Right lobe of liver (tissue), 6 donors: ENCODE measurements around the gene SCUBE1. TPM values are rescaled to one million over a fixed set of nuclear protein-coding genes. Genes with fewer than 3 reads are reported as not detected.

ENCODE experiments used
- ATAC-seq, 4 donors: fragments of 200-7000 bp; cut with Tn5 transposase; one replicate each; pipeline ENCODE4 v1.9.1; 2020; ENCODE audit warnings: mild to moderate bottlenecking in 4 of 4, moderate library complexity in 4 of 4
- DNase-seq, 3 donors: peaks; one replicate each; pipeline ENCODE4 v3.0.0-alpha.2; 2020
- H3K27ac ChIP-seq, 3 donors: fragments of 200-600 bp; one replicate each; pipeline ENCODE4 v1.8.0; 2022
- H3K27me3 ChIP-seq, 2 donors: fragments of 200-600 bp; one replicate each; pipeline ENCODE4 v1.8.0; 2022
- H3K36me3 ChIP-seq, 4 donors: fragments of 200-600 bp; sonication (generic) in 1 of 4; one replicate each; pipeline versions ENCODE4 v1.5.1 to v1.8.0; 2017 to 2022; ENCODE audit warnings: control low read depth in 1 of 4
- H3K4me1 ChIP-seq, 4 donors: fragments of 200-600 bp; sonication (generic) in 1 of 4; one replicate each; pipeline versions ENCODE4 v1.5.1 to v1.8.0; 2017 to 2022; ENCODE audit warnings: control low read depth in 1 of 4
- H3K4me3 ChIP-seq, 3 donors: fragments of 200-600 bp; one replicate each; pipeline ENCODE4 v1.8.0; 2022
- H3K9me3 ChIP-seq, 4 donors: fragments of 200-600 bp; sonication (generic) in 1 of 4; one replicate each; pipeline versions ENCODE4 v1.5.1 to v1.8.0; 2017 to 2022; ENCODE audit warnings: control low read depth in 1 of 4
- CTCF ChIP-seq, 4 donors: fragments of 200-600 bp in 3 of 4; fragments of 450-650 bp in 1 of 4; IDR thresholded peaks; one replicate each; pipeline versions ENCODE4 v1.5.1 to v1.8.0; 2016 to 2022; ENCODE audit warnings: antibody characterized with exemption in 4 of 4, mild to moderate bottlenecking in 2 of 4
- POLR2A ChIP-seq: fragments of 450-650 bp; IDR thresholded peaks from one replicate; pipeline ENCODE4 v1.6.1; 2017; ENCODE audit warnings: antibody characterized with exemption, mild to moderate bottlenecking
- WGBS: methylation state at CpG from one replicate; pipeline ENCODE4 v1.1.6; 2018; ENCODE audit warnings: low coverage, low lambda C conversion rate; ENCODE audit not compliant: insufficient coverage; ENCODE audit errors: missing lambda C conversion rate; 5-methylcytosine and 5-hydroxymethylcytosine counted together
- intact Hi-C, 2 donors: fragments of 100-400 bp; cut with DNase I; formaldehyde crosslinking; loops; one replicate each; pipeline versions ENCODE4 v1.11.2 to v1.14.1; 2022
- total RNA-seq, 6 experiments: library from RNA; depleted of rRNA in 2 of 6; stranded (reverse); fragments of >200 nt in 2 of 6; fragmentation: NEBNext Ultra II Directional in 3 of 6; extraction: Animal tissue kit (Norgen Biotek cat#: 25700) in 3 of 6; gene quantifications; one replicate each; pipeline versions ENCODE4 v1.1.0 to v1.2.4, GENCODE V29; 2016 to 2023
- donor health status: DM: no; HTN: yes; CAD: no.
- donor health status: DM: no; HTN: no; CAD: no.
- donor health status: DM: no; HTN: no; CAD: no.
- donor health status: DM: no; HTN: yes; CAD: no.
- donor health status: DM: no; HTN: yes; CAD: no.

SCUBE1 gene
- total RNA-seq, 6 experiments from 2014 or later = 0.73 to 11.7 (median 2.7) TPM

- intact Hi-C loops = loop anchor here in 1 of 2 donors (5.0 to 10.0 kb wide), 2 partner anchors 65 to 102 kb away; partner anchors contain the start of gene SCUBE1
- no peak for DNase-seq
- no peaks in the 10 kb centered on the region for H3K36me3 ChIP-seq
- H3K27me3 ChIP-seq = no peaks in the 10 kb centered on the region
- no peaks in the 10 kb centered on the region for H3K9me3 ChIP-seq
- no peak for ATAC-seq
- H3K4me3 ChIP-seq = no peak overlapping the region
- 57% methylated on average over 1 of the region's 20 CpGs for WGBS
- TF ChIP-seq POLR2A (no peak), CTCF (IDR thresholded peaks at IDR 0.05) (no peak)
- H3K27ac ChIP-seq = no peak overlapping the region
- H3K4me1 ChIP-seq = no peaks in the 10 kb centered on the region
These were observed 63.2 kb downstream of the SCUBE1 start for GRCh38 chr22:43279867-43280522.

- no peak for TF ChIP-seq POLR2A
- intact Hi-C loops = loop anchor here in 1 of 2 donors (5.0 to 10.0 kb wide), 2 partner anchors 67 to 104 kb away; partner anchors contain the start of gene SCUBE1
- H3K4me3 ChIP-seq = no peak overlapping the region
- peaks cover 0 to 3% (median 1%) of the 10 kb centered on the region in 4 donors for H3K4me1 ChIP-seq
- whole genome bisulfite sequencing = 73% methylated on average over 6 of the region's 13 CpGs
- H3K9me3 ChIP-seq = no peaks in the 10 kb centered on the region
- no peaks in the 10 kb centered on the region for H3K36me3 ChIP-seq
- DNase-seq = no peak
- no peak for ATAC-seq
- no peak overlapping the region for H3K27ac ChIP-seq
- no peaks in the 10 kb centered on the region for H3K27me3 ChIP-seq
These were observed 65.1 kb downstream of the SCUBE1 start for GRCh38 chr22:43277987-43278601.

GRCh38 chr22:43277091-43277490, 66.1 kb downstream of the SCUBE1 start:
- DNase-seq = no peak
- TF ChIP-seq POLR2A (no peak), CTCF (IDR thresholded peaks at IDR 0.05) (no peak)
- no peak for ATAC-seq
- intact Hi-C loops = loop anchor here in 1 of 2 donors (5.0 to 10.0 kb wide), 2 partner anchors 68 to 105 kb away; partner anchors contain the start of gene SCUBE1
- Histone ChIP-seq H3K36me3 (no peaks in the 10 kb centered on the region), H3K27ac (no peak overlapping the region), H3K9me3 (no peaks in the 10 kb centered on the region), H3K4me1 (peaks cover 0 to 10% (median 5%) of the 10 kb centered on the region in 4 donors), H3K4me3 (no peak overlapping the region), H3K27me3 (no peaks in the 10 kb centered on the region)
- 96% methylated on average over 5 of the region's 10 CpGs for WGBS

- no peaks in the 10 kb centered on the region for H3K9me3 ChIP-seq
These were observed 66.9 kb downstream of the SCUBE1 start for GRCh38 chr22:43276321-43276720.

More at GRCh38 chr22:43276321-43276720, 66.9 kb downstream of the SCUBE1 start:
- H3K27me3 ChIP-seq = no peaks in the 10 kb centered on the region
- intact Hi-C loops = loop anchor here in 1 of 2 donors (5.0 to 10.0 kb wide), 2 partner anchors 68 to 106 kb away; partner anchors contain the start of gene SCUBE1
- ATAC-seq (no peak), DNase-seq (no peak)
- H3K27ac ChIP-seq = no peak overlapping the region
- H3K4me1 ChIP-seq = peaks cover 0 to 10% (median 5%) of the 10 kb centered on the region in 4 donors
- TF ChIP-seq CTCF (IDR thresholded peaks at IDR 0.05) (no peak), POLR2A (no peak)
- no peak overlapping the region for H3K4me3 ChIP-seq
- no peaks in the 10 kb centered on the region for H3K36me3 ChIP-seq
- WGBS = 81% methylated on average over 2 of the region's 12 CpGs
